Spleen (tissue), 7 donors: ENCODE data around the gene TM4SF18.
"Not testable (repeated sequence)": the region's sequence is repeated elsewhere in the genome, so short reads cannot be mapped to it uniquely, and the experiment has no call there.

Experiments
- CTCF ChIP-seq, 11 experiments: fragments of 200-600 bp in 7 of 11; fragments of 450-650 bp in 4 of 11; sonication (generic) in 4 of 11; IDR thresholded peaks in 8 of 11; conservative IDR thresholded peaks in 3 of 11; 1 replicate in 7 of 11; 2 replicates in 4 of 11; pipeline versions ENCODE4 v1.4.0 to v1.8.0; 2016 to 2021; ENCODE audit warnings: antibody characterized with exemption in 11 of 11, inconsistent platforms in 4 of 11, mild to moderate bottlenecking in 1 of 11
- POLR2A ChIP-seq, 3 donors: fragments of 450-650 bp; IDR thresholded peaks; one replicate each; pipeline ENCODE4 v1.5.1; 2017; ENCODE audit warnings: antibody characterized with exemption in 3 of 3, mild to moderate bottlenecking in 1 of 3
- POLR2AphosphoS5 ChIP-seq, 3 donors: sonication (generic); formaldehyde crosslinking; IDR thresholded peaks; one replicate each; pipeline ENCODE4 v1.5.1; 2017; ENCODE audit warnings: antibody characterized with exemption in 3 of 3
- donor health status: DM: no; HTN: no; CAD: no; lungs with moderate emphysema.
- donor health status: DM: no; HTN: no; CAD: no.
- donor health status: DM: no; HTN: no; CAD: no.

GRCh38 chr3:149337486-149337885 is 4.0 kb upstream of the TM4SF18 start:
- TF ChIP-seq CTCF (IDR thresholded peaks at IDR 0.05 in 8 of 11, conservative IDR thresholded peaks at IDR 0.05 in 3 of 11); POLR2AphosphoS5 (IDR thresholded peaks at IDR 0.05); POLR2A (IDR thresholded peaks at IDR 0.05): not testable (repeated sequence)
